ENCODE measurements around the gene KRTAP10-6.
"Not testable (repeated sequence)": the region's sequence is repeated elsewhere in the genome, so short reads cannot be mapped to it uniquely, and the experiment has no call there.

The KRTAP10-6 gene

GRCh38 chr21:44592446-44593311 is at the start of gene KRTAP10-6:
KRTAP10-6 (minus strand) TSS chr21:44592505; CDS start chr21:44592484, 21 bp downstream.
- TF ChIP-seq L3MBTL2 (conservative IDR thresholded peaks at IDR 0.05): no peak
- TF ChIP-seq PKNOX1 (IDR thresholded peaks at IDR 0.05): no peak
- TF ChIP-seq TARDBP (IDR thresholded peaks at IDR 0.05): no peak
- no peak for TF ChIP-seq ZNF384 (IDR thresholded peaks at IDR 0.05)
- no peak for TF ChIP-seq ARNT (IDR thresholded peaks at IDR 0.05)
- TF ChIP-seq FOXK2 (IDR thresholded peaks at IDR 0.05): no peak
- no peak for TF ChIP-seq CTBP1 (IDR thresholded peaks at IDR 0.05; ENCODE audit: borderline replicate concordance)
- TF ChIP-seq ELF4 (IDR thresholded peaks at IDR 0.05): no peak
- TF ChIP-seq BHLHE40 (IDR thresholded peaks at IDR 0.05; ENCODE audit: borderline replicate concordance): no peak
- no peak for TF ChIP-seq FOXM1 (IDR thresholded peaks at IDR 0.05; ENCODE audit: borderline replicate concordance)
- TF ChIP-seq SUZ12 (IDR thresholded peaks at IDR 0.05): no peak
- no peak for TF ChIP-seq FOXA1 (IDR thresholded peaks at IDR 0.05)
- no peak for TF ChIP-seq SP1 (IDR thresholded peaks at IDR 0.05)
- TF ChIP-seq LEF1 (IDR thresholded peaks at IDR 0.05; ENCODE audit: borderline replicate concordance): no peak
- TF ChIP-seq NFRKB (IDR thresholded peaks at IDR 0.05): no peak
- TF ChIP-seq HDGF (IDR thresholded peaks at IDR 0.05; ENCODE audit: borderline replicate concordance): no peak
- DNase-seq (ENCODE audit: extremely low spot score): no peak
- ChIA-PET CTCF (no interaction called here), POLR2A (no interaction called here)

GRCh38 chr21:44640761-44641160 is 48.5 kb upstream of the KRTAP10-6 start:
- ChIA-PET CTCF (no interaction called here), POLR2A (no interaction called here)
- TF ChIP-seq BHLHE40 (IDR thresholded peaks at IDR 0.05; ENCODE audit: borderline replicate concordance) (no peak), L3MBTL2 (conservative IDR thresholded peaks at IDR 0.05) (no peak), NFRKB (IDR thresholded peaks at IDR 0.05) (no peak), FOXK2 (IDR thresholded peaks at IDR 0.05) (no peak), FOXA1 (IDR thresholded peaks at IDR 0.05) (no peak), ELF4 (IDR thresholded peaks at IDR 0.05) (no peak), PKNOX1 (IDR thresholded peaks at IDR 0.05) (no peak), SUZ12 (IDR thresholded peaks at IDR 0.05) (no peak)
- DNase-seq (ENCODE audit: extremely low spot score): no peak

- no peak for TF ChIP-seq FOXM1 (IDR thresholded peaks at IDR 0.05; ENCODE audit: borderline replicate concordance)
- DNase-seq (ENCODE audit: extremely low spot score): no peak
- POLR2A ChIA-PET: no interaction called here
- CTCF ChIA-PET: no interaction called here
These were observed 47.0 kb upstream of the KRTAP10-6 start for GRCh38 chr21:44639331-44639655.

- CTCF ChIA-PET; DNase-seq (ENCODE audit: extremely low spot score); POLR2A ChIA-PET: not testable (repeated sequence)
These were observed 46.4 kb upstream of the KRTAP10-6 start for GRCh38 chr21:44638506-44639330.

GRCh38 chr21:44637851-44638348 is 45.6 kb upstream of the KRTAP10-6 start:
- CTCF ChIA-PET; DNase-seq (ENCODE audit: extremely low spot score); POLR2A ChIA-PET: not testable (repeated sequence)

GRCh38 chr21:44637018-44637850 is 44.9 kb upstream of the KRTAP10-6 start, which contains the start of gene KRTAP10-10:
KRTAP10-10 (plus strand) TSS chr21:44637356; CDS start chr21:44637418, 62 bp downstream.
- TF ChIP-seq BHLHE40 (IDR thresholded peaks at IDR 0.05; ENCODE audit: borderline replicate concordance) (no peak), FOXK2 (IDR thresholded peaks at IDR 0.05) (no peak)
- DNase-seq (ENCODE audit: extremely low spot score): no peak
- ChIA-PET CTCF (interaction anchor here (0.6 kb wide), 1 partner anchor 34 kb away, joined by 4 read pairs; no protein-coding TSS in a partner anchor), POLR2A (no interaction called here)
